Mesodermal cell (in vitro differentiated cells): ENCODE measurements around the gene OR10H1.
"Not testable (repeated sequence)": the region's sequence is repeated elsewhere in the genome, so short reads cannot be mapped to it uniquely, and the experiment has no call there.

ENCODE experiments used
- H3K27ac ChIP-seq: 2 replicates; pipeline ENCODE4 v1.7.0; 2013; ENCODE audit warnings: mild to moderate bottlenecking, low read depth, low read length, moderate library complexity; ENCODE audit not compliant: severe bottlenecking
- H3K36me3 ChIP-seq: 2 replicates; pipeline ENCODE4 v1.7.1; 2013; ENCODE audit warnings: mild to moderate bottlenecking, low read length, moderate library complexity; ENCODE audit not compliant: control insufficient read depth, insufficient read depth
- H3K4me1 ChIP-seq: one replicate; pipeline ENCODE4 v1.7.1; 2013; ENCODE audit warnings: mild to moderate bottlenecking, low read length; ENCODE audit not compliant: insufficient read depth, control insufficient read depth, poor library complexity, severe bottlenecking
- H3K4me3 ChIP-seq: 2 replicates; pipeline ENCODE4 v1.7.0; 2013; ENCODE audit warnings: low read length, control low read depth, mild to moderate bottlenecking; ENCODE audit not compliant: insufficient read depth, poor library complexity, severe bottlenecking; ENCODE audit errors: extremely low read depth
- H3K9me3 ChIP-seq: 2 replicates; pipeline ENCODE4 v1.7.1; 2013; ENCODE audit warnings: mild to moderate bottlenecking, low read length, moderate library complexity; ENCODE audit not compliant: control insufficient read depth
- WGBS, 2 experiments: methylation state at CpG; one replicate each; pipeline ENCODE4 v1.1.5; 2013; ENCODE audit warnings: missing lambda C conversion rate in 2 of 2; ENCODE audit not compliant: insufficient coverage in 2 of 2; 5-methylcytosine and 5-hydroxymethylcytosine counted together

Gene OR10H1

GRCh38 chr19:15787611-15788155, 27.8 kb downstream of the OR10H1 start, which contains the start of gene OR10H5:
TSS of gene OR10H5 (plus strand) at chr19:15787661. CDS start at chr19:15794049, 6,388 bp downstream.
- H3K4me3 ChIP-seq, result no peak within 1 kb of the TSS
- no peak within 1 kb of the TSS for H3K27ac ChIP-seq
- peaks cover 41% of the 10 kb centered on the region for H3K9me3 ChIP-seq
- WGBS, 2 experiments, result 66 to 71% methylated on average over 4 to 5 of the region's 6 CpGs
- no peaks in the 10 kb centered on the region for H3K36me3 ChIP-seq
- H3K4me1 ChIP-seq, result no peaks in the 10 kb centered on the region

GRCh38 chr19:15782896-15783295, 32.6 kb downstream of the OR10H1 start:
- not testable (repeated sequence) for H3K27ac ChIP-seq, H3K36me3 ChIP-seq, H3K4me1 ChIP-seq, H3K4me3 ChIP-seq
- peaks cover 23% of the 10 kb centered on the region for H3K9me3 ChIP-seq
- 89 to 93% methylated on average over 4 to 7 of the region's 7 CpGs for WGBS, 2 experiments

- H3K27ac ChIP-seq, result no peak overlapping the region
- peaks cover 28% of the 10 kb centered on the region for H3K9me3 ChIP-seq
- H3K4me1 ChIP-seq, result no peaks in the 10 kb centered on the region
- H3K36me3 ChIP-seq, result no peaks in the 10 kb centered on the region
- H3K4me3 ChIP-seq, result no peak overlapping the region
- WGBS, 2 experiments, result no CpG with 5 or more reads among the region's 3 CpGs
These were observed 33.3 kb downstream of the OR10H1 start for GRCh38 chr19:15782211-15782610.

- Histone ChIP-seq H3K4me1 (no peaks in the 10 kb centered on the region), H3K36me3 (no peaks in the 10 kb centered on the region), H3K4me3 (no peak overlapping the region), H3K9me3 (peaks cover 28% of the 10 kb centered on the region), H3K27ac (no peak overlapping the region)
- WGBS, 2 experiments, result 63 to 79% methylated on average over 2 to 3 of the region's 5 CpGs
These were observed 33.8 kb downstream of the OR10H1 start for GRCh38 chr19:15781661-15782060.

- H3K9me3 ChIP-seq, result peaks cover 34% of the 10 kb centered on the region
- no peak overlapping the region for H3K27ac ChIP-seq
- WGBS, 2 experiments, result 41 to 46% methylated on average over 5 to 7 of the region's 7 CpGs
- no peak overlapping the region for H3K4me3 ChIP-seq
- H3K4me1 ChIP-seq, result no peaks in the 10 kb centered on the region
- H3K36me3 ChIP-seq, result no peaks in the 10 kb centered on the region
These were observed 34.6 kb downstream of the OR10H1 start for GRCh38 chr19:15780610-15781418.

- 67 to 75% methylated on average over 9 of the region's 10 CpGs for WGBS, 2 experiments
- H3K4me1 ChIP-seq, result no peaks in the 10 kb centered on the region
- peaks cover 43% of the 10 kb centered on the region for H3K9me3 ChIP-seq
- H3K36me3 ChIP-seq, result no peaks in the 10 kb centered on the region
- no peak overlapping the region for H3K27ac ChIP-seq
- no peak overlapping the region for H3K4me3 ChIP-seq
These were observed 35.5 kb downstream of the OR10H1 start for GRCh38 chr19:15779756-15780476.

GRCh38 chr19:15776991-15777970, 38.2 kb downstream of the OR10H1 start:
- Histone ChIP-seq H3K9me3 (peaks cover 65% of the 10 kb centered on the region), H3K4me1 (no peaks in the 10 kb centered on the region), H3K36me3 (no peaks in the 10 kb centered on the region), H3K27ac (no peak overlapping the region), H3K4me3 (no peak overlapping the region)
- WGBS, 2 experiments, result 49% methylated on average over 8 of the region's 9 CpGs

- 83 to 88% methylated on average over 1 to 4 of the region's 4 CpGs for WGBS, 2 experiments
- Histone ChIP-seq H3K36me3 (no peaks in the 10 kb centered on the region), H3K4me1 (no peaks in the 10 kb centered on the region), H3K27ac (no peak overlapping the region), H3K9me3 (peaks cover 69% of the 10 kb centered on the region), H3K4me3 (no peak overlapping the region)
These were observed 39.2 kb downstream of the OR10H1 start for GRCh38 chr19:15776264-15776663.

GRCh38 chr19:15775249-15775648, 40.2 kb downstream of the OR10H1 start:
- no peaks in the 10 kb centered on the region for H3K4me1 ChIP-seq
- H3K27ac ChIP-seq, result no peak overlapping the region
- no peak overlapping the region for H3K4me3 ChIP-seq
- H3K36me3 ChIP-seq, result no peaks in the 10 kb centered on the region
- peaks cover 62% of the 10 kb centered on the region for H3K9me3 ChIP-seq
- WGBS, 2 experiments, result 19 to 63% methylated on average over 1 to 2 of the region's 2 CpGs

- WGBS, 2 experiments, result 58 to 100% methylated on average over 1 to 2 of the region's 3 CpGs
- H3K9me3 ChIP-seq, result peaks cover 68% of the 10 kb centered on the region
- H3K4me3 ChIP-seq, result not testable (repeated sequence)
These were observed 41.3 kb downstream of the OR10H1 start for GRCh38 chr19:15774159-15774558.

More at GRCh38 chr19:15774159-15774558, 41.3 kb downstream of the OR10H1 start:
- H3K36me3 ChIP-seq, H3K27ac ChIP-seq, H3K4me1 ChIP-seq: not testable (repeated sequence)
